CD4-positive, alpha-beta T cell (primary cell): ENCODE data around the gene GFRAL. TPM values are rescaled to one million over a fixed set of nuclear protein-coding genes. Genes with fewer than 3 reads are reported as not detected.

Source experiments
- ATAC-seq: fragments of 200-7000 bp; cut with Tn5 transposase; one replicate; pipeline ENCODE4 v1.10.0; 2022; ENCODE audit warnings: mild to moderate bottlenecking; ENCODE audit not compliant: poor library complexity
- CTCF ChIA-PET: fragments of 350-600 bp; sonication (Branson Sonifier 250); formaldehyde crosslinking; loops from one replicate; lab custom pipeline; 2021; ENCODE audit warnings: antibody characterized with exemption, inconsistent platforms; lab: Charles Lee
- POLR2A ChIA-PET: fragments of 350-600 bp; sonication (Branson Sonifier 250); formaldehyde crosslinking; loops from one replicate; lab custom pipeline; 2021; ENCODE audit warnings: antibody characterized with exemption, inconsistent platforms; lab: Charles Lee
- DNase-seq, 14 experiments: peaks; one replicate each; pipeline ENCODE4 v3.0.0-alpha.2; 2013 to 2020; ENCODE audit warnings: mixed read lengths in 2 of 14
- H3K27ac ChIP-seq, 2 donors: one replicate each; pipeline versions ENCODE4 v1.5.1 to v1.7.0; 2013; ENCODE audit warnings: low read length in 2 of 2, low read depth in 1 of 2, mild to moderate bottlenecking in 1 of 2
- H3K27me3 ChIP-seq, 2 experiments: 1 replicate in 1 of 2; 2 replicates in 1 of 2; pipeline versions ENCODE4 v1.6.1 to v1.7.0; 2013; ENCODE audit warnings: low read length in 2 of 2, control low read depth in 1 of 2, mild to moderate bottlenecking in 1 of 2, moderate library complexity in 1 of 2; ENCODE audit not compliant: insufficient read depth in 2 of 2, control insufficient read depth in 1 of 2
- H3K36me3 ChIP-seq: one replicate; pipeline ENCODE4 v1.6.1; 2013; ENCODE audit warnings: low read length, control low read depth; ENCODE audit not compliant: insufficient read depth
- H3K4me1 ChIP-seq: one replicate; pipeline ENCODE4 v1.6.1; 2013; ENCODE audit warnings: low read length, control low read depth; ENCODE audit not compliant: insufficient read depth
- H3K4me3 ChIP-seq: one replicate; pipeline ENCODE4 v1.5.1; 2013; ENCODE audit warnings: mild to moderate bottlenecking, low read length, moderate library complexity
- H3K9me3 ChIP-seq, 2 experiments: 1 replicate in 1 of 2; 2 replicates in 1 of 2; pipeline versions ENCODE4 v1.6.1 to v1.7.0; 2013; ENCODE audit warnings: low read length in 2 of 2, mild to moderate bottlenecking in 2 of 2, control low read depth in 1 of 2, moderate library complexity in 1 of 2; ENCODE audit not compliant: control insufficient read depth in 1 of 2, insufficient read depth in 1 of 2
- H3K27ac Mint-ChIP-seq: one replicate; pipeline ENCODE4 v1.8.0; 2020; ENCODE audit warnings: mixed read lengths
- H3K27me3 Mint-ChIP-seq: one replicate; pipeline ENCODE4 v1.8.0; 2021; ENCODE audit warnings: mixed read lengths
- H3K36me3 Mint-ChIP-seq: one replicate; pipeline ENCODE4 v1.8.0; 2021; ENCODE audit warnings: low read depth, mixed read lengths
- H3K4me1 Mint-ChIP-seq: one replicate; pipeline ENCODE4 v1.8.0; 2021; ENCODE audit warnings: low read depth, mixed read lengths
- H3K4me3 Mint-ChIP-seq: one replicate; pipeline ENCODE4 v1.8.0; 2020; ENCODE audit warnings: mild to moderate bottlenecking, mixed read lengths
- H3K9me3 Mint-ChIP-seq: one replicate; pipeline ENCODE4 v1.8.0; 2020; ENCODE audit warnings: mixed read lengths
- intact Hi-C, 2 experiments: fragments of 100-400 bp; cut with DNase I in 1 of 2; cut with micrococcal nuclease in 1 of 2; formaldehyde crosslinking; loops; one replicate each; pipeline versions ENCODE4 v1.15.1 to v1.9.0; 2023 to 2025; cut with DNase I, micrococcal nuclease
- total RNA-seq, 174 experiments: library from RNA in 2 of 174; stranded (reverse) in 2 of 174; gene quantifications; one replicate each; pipeline ENCODE4 v1.2.3 and lab custom pipeline; 2021 to 2026
- TF ChIP-seq, protein P1 (sequence below): fragments of 200-600 bp; IDR thresholded peaks from one replicate; pipeline ENCODE4 v1.8.0; 2022; ENCODE audit warnings: antibody characterized with exemption, mild to moderate bottlenecking

GFRAL gene
- total RNA-seq, 2 experiments from 2014 or later, result not detected

DNA sequence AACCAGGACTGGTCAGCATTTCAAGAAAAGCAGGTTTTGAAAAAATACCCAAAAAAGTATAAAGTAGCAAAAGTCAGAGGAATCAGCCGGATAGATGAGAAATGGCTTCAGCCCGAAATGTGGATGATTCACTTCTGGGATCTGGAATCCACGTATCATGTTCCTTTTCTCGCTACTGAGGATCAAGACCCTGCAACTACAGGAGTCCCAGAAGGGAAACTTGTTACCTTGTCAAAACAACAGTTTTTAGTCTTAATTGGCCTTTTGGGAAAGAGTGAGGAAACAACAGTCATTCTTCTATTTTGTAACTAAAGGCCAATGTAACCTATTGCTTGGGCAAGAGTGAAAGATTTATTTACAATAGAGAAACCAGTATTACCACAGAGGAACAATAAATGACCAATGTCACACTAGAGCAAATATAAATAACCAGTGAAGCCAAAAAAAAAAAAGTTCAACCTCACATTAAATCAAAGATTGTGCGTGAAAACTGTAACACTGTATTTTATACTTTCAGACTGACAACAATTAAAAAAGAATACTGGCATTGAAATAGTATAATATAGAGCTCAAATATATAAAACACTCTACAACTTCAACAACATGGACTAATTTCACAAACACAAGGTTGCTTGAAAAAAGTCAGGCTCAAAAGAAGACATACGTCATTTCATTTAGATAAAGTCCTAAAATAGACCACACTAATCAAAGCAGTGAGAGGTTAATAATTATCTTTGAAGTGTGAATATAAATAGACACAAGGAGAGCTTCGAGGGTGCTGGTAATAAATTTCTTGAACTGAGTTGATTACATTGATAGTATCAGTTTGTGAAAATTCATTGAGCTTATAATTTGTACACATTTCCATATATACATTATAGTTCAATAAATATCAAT is 116.2 kb downstream of the GFRAL start:
- no peak for DNase-seq
- Mint-ChIP-seq H3K9me3 (peaks cover 3% of the 10 kb centered on the region), H3K4me3 (no peak overlapping the region), H3K4me1 (no peaks in the 10 kb centered on the region), H3K36me3 (no peaks in the 10 kb centered on the region), H3K27ac (no peak overlapping the region), H3K27me3 (no peaks in the 10 kb centered on the region)
- H3K27ac ChIP-seq, result no peak overlapping the region
- H3K4me3 ChIP-seq, result no peak overlapping the region
- H3K36me3 ChIP-seq, result no peaks in the 10 kb centered on the region
- no peak for ATAC-seq
- TF ChIP-seq, protein P1, sequence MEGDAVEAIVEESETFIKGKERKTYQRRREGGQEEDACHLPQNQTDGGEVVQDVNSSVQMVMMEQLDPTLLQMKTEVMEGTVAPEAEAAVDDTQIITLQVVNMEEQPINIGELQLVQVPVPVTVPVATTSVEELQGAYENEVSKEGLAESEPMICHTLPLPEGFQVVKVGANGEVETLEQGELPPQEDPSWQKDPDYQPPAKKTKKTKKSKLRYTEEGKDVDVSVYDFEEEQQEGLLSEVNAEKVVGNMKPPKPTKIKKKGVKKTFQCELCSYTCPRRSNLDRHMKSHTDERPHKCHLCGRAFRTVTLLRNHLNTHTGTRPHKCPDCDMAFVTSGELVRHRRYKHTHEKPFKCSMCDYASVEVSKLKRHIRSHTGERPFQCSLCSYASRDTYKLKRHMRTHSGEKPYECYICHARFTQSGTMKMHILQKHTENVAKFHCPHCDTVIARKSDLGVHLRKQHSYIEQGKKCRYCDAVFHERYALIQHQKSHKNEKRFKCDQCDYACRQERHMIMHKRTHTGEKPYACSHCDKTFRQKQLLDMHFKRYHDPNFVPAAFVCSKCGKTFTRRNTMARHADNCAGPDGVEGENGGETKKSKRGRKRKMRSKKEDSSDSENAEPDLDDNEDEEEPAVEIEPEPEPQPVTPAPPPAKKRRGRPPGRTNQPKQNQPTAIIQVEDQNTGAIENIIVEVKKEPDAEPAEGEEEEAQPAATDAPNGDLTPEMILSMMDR, result no peak
- H3K27me3 ChIP-seq, result no peaks in the 10 kb centered on the region
- ChIA-PET POLR2A (no interaction called here), CTCF (no interaction called here)
- H3K4me1 ChIP-seq, result no peaks in the 10 kb centered on the region
- no peaks in the 10 kb centered on the region for H3K9me3 ChIP-seq
- intact Hi-C loops, result no loop called here

DNA sequence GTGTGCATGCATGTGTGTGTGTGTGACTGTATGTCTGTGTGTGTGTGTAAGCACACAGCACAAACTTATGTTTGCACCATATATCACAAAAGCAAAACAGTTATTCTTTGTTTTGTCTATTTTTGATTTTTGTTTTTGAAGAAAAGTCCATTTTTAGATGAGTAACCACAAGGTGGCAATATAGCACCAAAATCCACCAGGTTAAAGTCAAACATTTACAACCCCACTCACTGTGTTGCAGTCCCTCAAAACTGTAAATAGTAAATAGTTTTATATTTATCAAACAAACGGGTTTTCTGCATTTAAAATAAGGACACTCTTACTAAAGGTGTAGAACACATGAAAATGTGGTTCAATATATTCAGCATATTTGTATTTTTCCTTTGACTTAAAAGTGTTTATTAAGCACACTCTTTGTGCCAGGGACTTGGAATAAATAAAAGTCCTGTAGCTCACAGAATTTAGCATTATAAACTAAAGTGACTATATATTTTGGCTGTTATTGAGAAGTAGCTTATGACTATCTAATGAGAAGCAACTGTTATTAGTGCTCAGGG is 118.5 kb downstream of the GFRAL start:
- TF ChIP-seq, protein P1, result no peak
- no peak overlapping the region for H3K4me3 Mint-ChIP-seq
- ChIA-PET POLR2A (interaction anchor here (0.6 kb wide), 1 partner anchor 23 kb away, joined by 3 read pairs; no protein-coding TSS in a partner anchor), CTCF (no interaction called here)
- H3K27ac ChIP-seq, result no peak overlapping the region
- intact Hi-C loops, result no loop called here
- H3K9me3 ChIP-seq, result no peaks in the 10 kb centered on the region
- H3K9me3 Mint-ChIP-seq, result peaks cover 5% of the 10 kb centered on the region
- H3K27me3 ChIP-seq, result no peaks in the 10 kb centered on the region
- ATAC-seq (no peak), DNase-seq (no peak)
- no peaks in the 10 kb centered on the region for H3K36me3 ChIP-seq
- no peak overlapping the region for H3K27ac Mint-ChIP-seq
- H3K4me3 ChIP-seq, result no peak overlapping the region
- H3K27me3 Mint-ChIP-seq, result no peaks in the 10 kb centered on the region
- no peaks in the 10 kb centered on the region for H3K4me1 Mint-ChIP-seq
- H3K36me3 Mint-ChIP-seq, result no peaks in the 10 kb centered on the region
- H3K4me1 ChIP-seq, result no peaks in the 10 kb centered on the region

DNA sequence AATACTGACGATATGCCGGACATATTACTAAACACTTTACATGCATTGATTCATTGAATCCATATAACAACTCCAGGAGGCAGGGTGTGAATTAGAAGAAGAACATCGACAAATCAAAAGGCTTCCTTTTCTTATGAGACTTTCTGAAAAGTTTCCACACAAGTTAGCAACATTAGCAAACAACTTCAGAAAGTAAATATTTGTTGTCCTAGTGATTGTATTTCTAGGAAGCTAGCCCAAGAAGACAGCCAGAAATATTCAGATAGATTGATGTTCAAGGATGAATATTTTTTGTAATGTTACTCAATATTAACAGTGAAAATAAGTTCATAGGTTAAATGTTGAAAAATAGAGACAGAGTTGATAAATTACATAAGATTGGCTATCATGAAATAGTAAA is 120.6 kb downstream of the GFRAL start:
- Histone ChIP-seq H3K27me3 (no peaks in the 10 kb centered on the region), H3K4me1 (no peaks in the 10 kb centered on the region), H3K27ac (no peak overlapping the region), H3K4me3 (no peak overlapping the region), H3K36me3 (no peaks in the 10 kb centered on the region), H3K9me3 (peaks cover 0 to under 1% of the 10 kb centered on the region in 2 experiments)
- Mint-ChIP-seq H3K36me3 (no peaks in the 10 kb centered on the region), H3K4me3 (no peak overlapping the region), H3K9me3 (peaks cover 5% of the 10 kb centered on the region), H3K27me3 (no peaks in the 10 kb centered on the region), H3K27ac (no peak overlapping the region), H3K4me1 (no peaks in the 10 kb centered on the region)
- ChIA-PET CTCF (no interaction called here), POLR2A (no interaction called here)
- intact Hi-C loops, result no loop called here
- DNase-seq (no peak), ATAC-seq (no peak)
- TF ChIP-seq, protein P1, result no peak
